Fibroblast of lung (primary cell): Measurements from ENCODE around the gene SCUBE1. TPM values are rescaled to one million over a fixed set of nuclear protein-coding genes. Genes with fewer than 3 reads are reported as not detected.

Experiments used
- DNase-seq, 2 donors: peaks; one replicate each; pipeline versions ENCODE4 v3.0.0 to v3.0.0-alpha.2; 2010; ENCODE audit warnings: low read depth in 2 of 2
- H2AFZ ChIP-seq: 2 replicates; pipeline ENCODE4 v1.5.1; 2012; ENCODE audit warnings: low read length, control low read depth, inconsistent platforms
- H3K27ac ChIP-seq: 2 replicates; pipeline ENCODE4 v1.5.1; 2011; ENCODE audit warnings: low read length, control low read depth; ENCODE audit not compliant: insufficient read depth
- H3K27me3 ChIP-seq: 2 replicates; pipeline ENCODE4 v1.5.1; 2011; ENCODE audit warnings: mild to moderate bottlenecking, low read length; ENCODE audit not compliant: control insufficient read depth, insufficient read depth
- H3K36me3 ChIP-seq: 2 replicates; pipeline ENCODE4 v1.5.1; 2011; ENCODE audit warnings: low read length; ENCODE audit not compliant: control insufficient read depth, insufficient read depth
- H3K4me1 ChIP-seq: 2 replicates; pipeline ENCODE4 v1.5.1; 2011; ENCODE audit warnings: low read length; ENCODE audit not compliant: control insufficient read depth, insufficient read depth; ENCODE audit errors: extremely low read depth
- H3K4me2 ChIP-seq: 2 replicates; pipeline ENCODE4 v1.5.1; 2011; ENCODE audit warnings: low read length, control low read depth; ENCODE audit not compliant: insufficient read depth; ENCODE audit errors: extremely low read depth
- H3K4me3 ChIP-seq, 4 experiments: fragments of 200-600 bp in 1 of 4; sonication (generic) in 1 of 4; replicated peaks in 1 of 4; 2 replicates each; pipeline ENCODE4 v1.5.1; 2011 to 2016; ENCODE audit warnings: low read length in 4 of 4, low read depth in 3 of 4, mild to moderate bottlenecking in 3 of 4, control low read depth in 2 of 4, inconsistent platforms in 1 of 4, mixed read lengths in 1 of 4; ENCODE audit not compliant: insufficient read depth in 1 of 4; ENCODE audit errors: control extremely low read depth in 1 of 4
- H3K79me2 ChIP-seq: 2 replicates; pipeline ENCODE4 v1.5.1; 2012; ENCODE audit warnings: mild to moderate bottlenecking, low read length, inconsistent platforms; ENCODE audit not compliant: control insufficient read depth, insufficient read depth
- H3K9ac ChIP-seq: 2 replicates; pipeline ENCODE4 v1.5.1; 2011; ENCODE audit warnings: mild to moderate bottlenecking, low read length, control low read depth; ENCODE audit not compliant: insufficient read depth
- H3K9me3 ChIP-seq: 2 replicates; pipeline ENCODE4 v1.5.1; 2012; ENCODE audit warnings: low read depth, low read length; ENCODE audit not compliant: control insufficient read depth, insufficient read depth
- H4K20me1 ChIP-seq: 2 replicates; pipeline ENCODE4 v1.5.1; 2011; ENCODE audit warnings: low read length; ENCODE audit not compliant: control insufficient read depth, insufficient read depth; ENCODE audit errors: extremely low read depth
- CTCF ChIP-seq, 2 donors: IDR thresholded peaks in 1 of 2; conservative IDR thresholded peaks in 1 of 2; 1 replicate in 1 of 2; 2 replicates in 1 of 2; pipeline ENCODE4 v1.5.1; 2011 to 2012; ENCODE audit warnings: low read length in 2 of 2, control low read depth in 1 of 2, inconsistent platforms in 1 of 2, low read depth in 1 of 2, mild to moderate bottlenecking in 1 of 2
- EZH2 ChIP-seq: IDR thresholded peaks from 2 replicates; pipeline ENCODE4 v1.5.1; 2012; ENCODE audit warnings: low read length, control low read depth, mild to moderate bottlenecking; ENCODE audit errors: missing control alignments
- polyA plus RNA-seq, 2 donors: library from polyadenylated mRNA; depleted of rRNA in 1 of 2; stranded (reverse) in 1 of 2; unstranded in 1 of 2; fragments of >200 nt; gene quantifications; 2 replicates each; pipeline ENCODE4 v1.2.1, GENCODE V29; 2011 to 2012; ENCODE audit warnings: missing spikeins in 1 of 2
- total RNA-seq: library from RNA; depleted of rRNA; stranded (reverse); fragments of >200 nt; gene quantifications from 2 replicates; pipeline ENCODE4 v1.2.1, GENCODE V29; 2014

SCUBE1 gene
- total and polyA plus RNA-seq, 2 donors (not counting 1 experiment from before 2014, with no cell fraction given) = 0.17 TPM; not detected in 1

- Histone ChIP-seq H2AFZ (no peak overlapping the region), H3K4me3 (no peak overlapping the region), H3K27ac (no peak overlapping the region), H3K4me2 (no peak overlapping the region), H3K9me3 (no peaks in the 10 kb centered on the region), H3K79me2 (no peaks in the 10 kb centered on the region), H3K36me3 (no peaks in the 10 kb centered on the region), H4K20me1 (no peaks in the 10 kb centered on the region), H3K4me1 (no peaks in the 10 kb centered on the region), H3K9ac (no peak overlapping the region), H3K27me3 (no peaks in the 10 kb centered on the region)
- TF ChIP-seq CTCF (conservative IDR thresholded peaks at IDR 0.05 in 1 of 2, IDR thresholded peaks at IDR 0.05 in 1 of 2; ENCODE audit: low read depth in 1 of 2, low read length in 2 of 2) (no peak), EZH2 (no peak)
- no peak for DNase-seq
Observed at GRCh38 chr22:43384863-43385262, 41.7 kb upstream of the SCUBE1 start.

GRCh38 chr22:43381693-43382092, 38.5 kb upstream of the SCUBE1 start:
- Histone ChIP-seq H2AFZ (no peak overlapping the region), H3K4me1 (no peaks in the 10 kb centered on the region), H3K4me2 (no peak overlapping the region), H3K9ac (no peak overlapping the region), H3K27me3 (peaks cover 4% of the 10 kb centered on the region), H4K20me1 (no peaks in the 10 kb centered on the region), H3K9me3 (no peaks in the 10 kb centered on the region), H3K79me2 (no peaks in the 10 kb centered on the region), H3K4me3 (no peak overlapping the region), H3K27ac (no peak overlapping the region), H3K36me3 (no peaks in the 10 kb centered on the region)
- DNase-seq = peak in 1 of 2 donors; percentile 20
- no peak for TF ChIP-seq CTCF (conservative IDR thresholded peaks at IDR 0.05 in 1 of 2, IDR thresholded peaks at IDR 0.05 in 1 of 2; ENCODE audit: low read depth in 1 of 2, low read length in 2 of 2)
- TF ChIP-seq EZH2 = no peak

GRCh38 chr22:43377896-43378704, 34.9 kb upstream of the SCUBE1 start:
- DNase-seq = peak; percentile 35 to 54
- Histone ChIP-seq H3K4me2 (no peak overlapping the region), H3K27me3 (peaks cover 4% of the 10 kb centered on the region)

More at GRCh38 chr22:43377896-43378704, 34.9 kb upstream of the SCUBE1 start:
- H3K9ac ChIP-seq = no peak overlapping the region
- no peaks in the 10 kb centered on the region for H3K36me3 ChIP-seq
- no peak overlapping the region for H3K4me3 ChIP-seq
- H4K20me1 ChIP-seq = no peaks in the 10 kb centered on the region
- H3K4me1 ChIP-seq = no peaks in the 10 kb centered on the region
- H3K79me2 ChIP-seq = no peaks in the 10 kb centered on the region
- no peak overlapping the region for H3K27ac ChIP-seq
- H2AFZ ChIP-seq = no peak overlapping the region
- H3K9me3 ChIP-seq = no peaks in the 10 kb centered on the region
- TF ChIP-seq CTCF (conservative IDR thresholded peaks at IDR 0.05 in 1 of 2, IDR thresholded peaks at IDR 0.05 in 1 of 2; ENCODE audit: low read depth in 1 of 2, low read length in 2 of 2) = no peak
- no peak for TF ChIP-seq EZH2
